ENCODE data around the gene ZNF423.

The ZNF423 gene

DNA sequence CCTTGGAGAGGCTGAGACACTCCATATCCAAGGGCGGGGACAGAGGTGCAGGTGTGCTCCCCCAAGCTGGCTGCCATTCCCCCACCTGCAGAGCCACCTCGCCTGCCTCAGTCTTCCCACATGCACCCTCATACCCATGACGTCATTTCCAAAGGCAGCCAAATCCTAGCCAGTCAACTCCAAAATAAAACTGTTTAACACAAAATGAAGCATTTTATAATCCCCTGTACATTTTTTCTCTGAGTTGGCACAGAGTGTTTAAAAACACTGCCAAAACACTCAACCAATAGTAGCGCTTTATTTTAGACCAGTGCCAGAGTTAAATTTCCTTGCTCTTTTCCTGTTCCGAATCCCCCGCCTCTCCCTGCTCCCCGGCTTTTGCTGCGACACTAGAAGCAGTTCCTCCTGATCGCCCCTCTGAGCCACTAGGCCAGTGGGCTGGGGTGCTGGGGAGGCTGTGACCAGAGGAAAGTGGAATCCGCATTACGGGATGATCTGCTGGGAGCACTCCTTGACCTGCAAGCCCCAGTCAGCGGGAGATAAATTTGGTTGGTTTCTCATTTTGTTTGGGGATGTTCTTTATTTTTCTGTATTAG lies 139.5 kb downstream of the ZNF423 start:
- DNase-seq, result no peak

- DNase-seq, result no peak
Observed at GRCh38 chr16:49713770-49714169, 142.1 kb downstream of the ZNF423 start.

- no peak for DNase-seq
Observed at GRCh38 chr16:49712542-49712941, 143.4 kb downstream of the ZNF423 start.

DNA sequence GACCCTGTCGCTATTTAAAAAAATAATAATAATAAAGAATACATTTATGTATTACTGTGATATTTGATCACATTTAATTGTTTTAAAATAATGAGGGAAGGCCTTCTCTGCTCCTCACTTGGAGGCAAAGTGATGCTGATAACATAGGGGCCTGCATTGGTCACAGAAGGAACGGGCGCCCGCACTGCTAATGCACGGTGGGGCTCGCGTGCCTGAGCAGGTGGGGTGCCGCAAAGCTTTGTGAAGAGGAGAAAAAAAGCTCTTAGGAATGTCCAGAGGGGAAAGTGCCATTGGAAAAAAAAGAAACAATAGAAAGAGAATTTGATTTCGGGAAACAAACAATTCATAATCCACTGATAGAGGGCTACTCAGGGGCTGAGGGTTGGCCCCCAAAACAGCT lies 143.8 kb downstream of the ZNF423 start:
- DNase-seq, result no peak

- no peak for DNase-seq
Observed at GRCh38 chr16:49709057-49709456, 146.9 kb downstream of the ZNF423 start.

DNA sequence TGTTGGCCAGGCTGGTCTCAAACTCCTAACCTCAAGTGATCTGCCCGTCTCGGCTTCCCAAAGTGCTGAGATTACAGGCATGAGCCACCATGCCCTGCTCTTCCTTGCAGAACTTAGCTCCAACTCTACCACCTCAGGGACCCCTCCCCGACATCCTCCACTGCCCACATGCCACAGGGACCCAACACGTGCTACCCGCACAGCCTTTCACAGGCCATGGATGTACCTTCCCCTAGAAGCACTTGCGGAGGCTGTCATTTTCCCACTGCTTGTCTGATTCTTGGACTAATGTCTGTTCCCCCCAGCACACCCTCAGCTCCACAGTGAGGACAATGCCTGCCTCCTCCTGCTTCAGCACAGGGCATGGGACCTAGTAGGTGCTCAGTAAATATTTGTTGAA lies 147.4 kb downstream of the ZNF423 start:
- DNase-seq, result no peak

GRCh38 chr16:49706620-49707355 lies 149.1 kb downstream of the ZNF423 start:
- no peak for DNase-seq

- no peak for DNase-seq
Observed at GRCh38 chr16:49704586-49705155, 151.2 kb downstream of the ZNF423 start.

- no peak for DNase-seq
Observed at GRCh38 chr16:49703483-49703882, 152.4 kb downstream of the ZNF423 start.

GRCh38 chr16:49701789-49702494 lies 154.0 kb downstream of the ZNF423 start:
- no peak for DNase-seq

- no peak for DNase-seq
Observed at GRCh38 chr16:49701065-49701685, 154.7 kb downstream of the ZNF423 start.

DNA sequence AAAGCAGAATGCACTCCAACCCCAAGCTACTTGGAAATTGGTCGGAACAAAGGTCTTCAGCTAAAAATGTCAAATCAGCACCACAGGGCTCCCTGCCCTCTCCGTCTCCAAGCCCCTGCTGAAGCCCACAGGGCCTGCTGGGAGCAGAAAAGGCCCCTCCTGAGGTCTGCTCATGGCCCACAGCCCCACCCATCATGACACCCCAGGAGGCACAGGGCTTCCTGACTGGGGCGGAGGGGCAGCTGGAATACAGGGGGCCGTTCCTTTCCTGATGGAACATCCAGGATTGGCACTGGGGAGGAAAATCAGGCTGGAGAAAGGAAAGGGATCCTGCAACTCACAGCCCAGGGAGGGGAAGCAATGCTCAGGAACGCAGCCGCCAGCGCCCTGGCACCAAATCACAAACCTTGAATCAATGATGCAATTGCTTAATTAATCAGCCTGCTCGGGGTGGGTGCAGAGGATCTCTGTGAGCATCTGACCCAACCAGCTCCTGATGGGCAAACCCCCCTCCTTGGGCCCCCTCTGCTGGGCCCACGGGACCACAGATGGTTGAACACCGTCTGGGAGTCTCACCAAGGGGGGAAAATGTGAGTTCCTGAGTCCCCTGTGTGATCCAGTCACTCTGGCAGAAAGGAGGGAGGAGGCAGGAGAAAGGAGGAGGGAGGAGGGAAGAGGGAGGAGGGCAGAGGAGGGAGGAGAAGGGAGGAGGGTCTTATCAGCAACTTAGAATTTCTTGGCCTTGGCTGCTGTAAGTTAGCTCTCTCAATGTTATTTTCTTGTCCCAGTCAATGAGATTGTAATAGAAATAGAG lies 155.5 kb downstream of the ZNF423 start:
- DNase-seq, result no peak

- DNase-seq, result no peak
Observed at GRCh38 chr16:49699841-49700175, 156.1 kb downstream of the ZNF423 start.

DNA sequence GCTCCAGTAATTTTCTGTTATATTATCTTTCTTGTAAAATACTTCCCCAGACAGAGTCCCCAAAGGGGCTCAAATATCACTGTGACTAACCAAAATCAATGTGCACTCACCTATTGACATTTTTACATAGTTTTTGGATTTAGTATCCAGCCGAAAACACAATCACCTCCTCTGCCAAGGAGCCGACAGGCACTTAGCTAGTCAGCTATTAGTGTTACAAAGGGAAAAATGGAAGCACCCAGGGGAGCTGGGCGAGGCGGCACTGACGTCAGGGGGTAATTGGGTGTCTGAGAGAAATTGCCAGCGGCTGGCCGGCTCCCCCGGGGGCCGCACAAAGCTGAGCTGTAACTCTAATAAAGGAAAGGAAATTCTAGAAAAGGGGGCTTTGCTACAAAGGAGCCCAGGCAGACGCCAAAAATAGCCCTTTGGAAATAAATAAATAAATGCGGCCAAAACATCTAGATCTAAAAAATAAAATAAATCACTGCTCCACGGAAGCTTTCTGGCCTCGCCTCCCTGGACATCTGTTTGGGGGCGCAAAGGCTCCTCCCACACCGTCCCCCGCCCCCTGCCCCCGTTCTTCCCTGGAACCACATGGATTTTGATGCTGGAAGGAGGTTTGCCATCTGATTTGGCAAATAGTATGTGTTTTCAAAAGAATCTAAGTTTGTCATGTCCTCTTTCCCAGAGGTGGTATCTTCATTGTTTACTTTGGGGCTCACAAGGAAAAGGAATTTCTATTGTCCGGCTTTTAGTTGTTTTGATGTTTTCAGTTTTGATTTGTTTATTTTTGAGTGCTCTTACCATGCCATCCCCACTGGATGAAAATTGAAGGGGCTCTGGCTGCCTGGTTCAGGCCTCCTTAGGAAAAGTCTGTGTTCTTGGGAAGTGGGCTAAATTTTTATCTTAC lies 156.7 kb downstream of the ZNF423 start:
- no peak for DNase-seq

DNA sequence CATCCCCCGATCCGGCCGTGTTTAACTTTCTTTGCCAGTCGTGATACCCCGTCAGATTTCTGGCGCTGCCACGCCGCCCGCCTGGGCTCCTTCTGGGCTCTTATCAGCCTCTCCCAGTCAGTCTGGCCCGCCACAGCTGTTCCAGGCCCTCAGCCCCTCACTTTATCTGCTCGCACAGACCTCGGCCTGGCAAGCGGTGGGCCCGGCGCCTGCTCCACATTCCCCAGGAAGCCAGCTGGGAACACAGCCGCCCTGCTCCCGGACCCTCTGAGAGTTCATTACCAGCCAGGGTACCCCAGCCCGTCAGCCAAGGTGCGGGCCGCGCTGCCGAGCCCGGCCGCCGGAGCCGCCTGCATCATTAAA lies 157.5 kb downstream of the ZNF423 start:
- DNase-seq, result no peak

DNA sequence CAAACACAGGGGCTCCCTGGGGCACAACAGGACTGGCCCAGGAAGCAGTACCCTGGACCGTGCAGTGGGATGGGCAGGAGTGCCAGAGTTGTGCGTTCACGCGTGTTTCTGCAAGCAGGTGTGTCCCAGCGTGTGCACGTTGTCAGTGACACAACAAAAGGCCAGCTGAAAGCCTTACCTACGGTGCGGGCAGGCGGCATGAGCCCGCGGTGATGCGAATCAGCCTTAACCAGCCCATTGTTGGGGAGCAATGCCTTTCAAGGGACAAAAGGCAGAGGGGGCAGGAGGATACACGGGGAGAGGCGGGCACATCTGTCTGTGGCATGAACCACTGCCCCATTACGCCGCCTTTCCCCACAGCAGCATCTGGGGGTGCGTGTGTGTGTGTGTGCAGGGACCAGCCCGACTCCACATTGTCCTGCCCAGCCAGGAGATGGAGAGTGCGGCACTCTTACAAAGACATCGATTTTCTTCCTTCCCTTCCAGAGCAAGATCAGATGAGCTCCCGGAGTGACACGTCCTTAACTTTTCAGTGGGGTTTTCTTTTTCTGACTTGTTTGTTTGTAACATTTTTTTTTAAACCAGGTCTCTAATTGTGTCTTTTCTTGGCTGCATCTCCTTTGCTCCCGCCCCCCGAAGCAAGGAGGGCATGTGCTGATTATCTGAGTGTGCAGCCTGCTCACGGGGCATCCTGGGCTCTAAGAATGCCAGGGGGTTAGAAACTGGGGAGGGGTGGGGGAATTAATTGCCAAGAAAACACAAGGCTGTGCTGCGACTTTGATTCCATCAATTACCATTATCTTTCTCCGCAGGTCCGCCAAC lies 158.1 kb downstream of the ZNF423 start:
- no peak for DNase-seq

- no peak for DNase-seq
Observed at GRCh38 chr16:49696414-49697101, 159.4 kb downstream of the ZNF423 start.

DNA sequence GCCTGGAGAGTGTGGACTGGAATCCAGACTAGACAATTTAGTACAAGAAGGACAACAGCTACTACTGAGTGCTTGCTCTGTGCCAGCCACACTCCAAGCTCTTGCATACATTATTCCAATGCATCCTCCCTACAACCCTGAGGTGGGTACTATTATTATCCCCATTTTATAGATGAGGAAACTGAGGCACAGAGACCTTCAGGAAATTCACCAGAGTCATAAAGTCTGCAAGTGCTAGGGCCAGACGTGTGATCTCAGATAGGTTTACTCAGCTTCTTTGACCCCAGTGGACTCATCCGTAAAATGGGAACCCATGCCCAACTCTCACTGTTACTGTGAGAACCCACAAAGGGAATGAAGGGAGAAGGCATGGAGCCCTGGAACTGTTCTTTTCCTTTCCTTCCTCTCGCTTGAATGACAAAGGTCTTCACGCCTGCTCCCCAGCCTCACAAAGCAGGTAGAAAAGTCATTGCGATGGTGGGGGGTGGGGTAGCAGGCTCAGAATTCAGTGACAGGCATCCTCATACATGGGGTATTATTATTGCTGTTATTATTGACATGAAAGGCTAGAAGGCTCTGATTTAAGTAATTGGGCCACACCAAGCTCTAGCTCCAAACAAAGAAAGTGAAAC lies 160.0 kb downstream of the ZNF423 start:
- no peak for DNase-seq

DNA sequence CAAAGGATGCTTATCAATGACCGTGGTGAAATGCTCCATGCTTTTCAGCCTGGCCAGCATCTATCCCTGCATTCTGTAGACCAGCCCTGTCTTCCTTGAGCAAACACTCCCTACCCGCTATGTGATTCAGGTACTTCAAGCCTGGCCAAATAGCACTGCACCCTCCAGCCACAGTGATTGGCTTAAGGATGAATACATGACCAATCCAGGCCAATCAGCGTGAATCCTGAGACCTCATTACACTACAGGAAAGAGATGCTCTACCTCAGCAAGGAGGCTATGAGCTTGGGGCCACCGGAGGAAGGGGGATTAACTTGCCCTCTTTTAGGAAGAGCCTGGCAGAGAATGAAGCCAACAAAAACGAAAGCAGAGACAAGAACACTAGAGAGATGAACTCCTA lies 162.5 kb downstream of the ZNF423 start:
- no peak for DNase-seq

- DNase-seq, result no peak
Observed at GRCh38 chr16:49690778-49691177, 165.1 kb downstream of the ZNF423 start.

Data from SHP77 (cell line).